AG09319 (cell line): ENCODE measurements around the gene GOLGA6C.
"Not testable (repeated sequence)": the region's sequence is repeated elsewhere in the genome, so short reads cannot be mapped to it uniquely, and the experiment has no call there.

Experiments
- DNase-seq: peaks from one replicate; pipeline ENCODE4 v3.0.0-alpha.2; 2010; ENCODE audit warnings: low read depth; ENCODE audit errors: extremely low read depth
- TF ChIP-seq, protein P1 (sequence below): IDR thresholded peaks from 2 replicates; pipeline ENCODE4 v1.5.1; 2011; ENCODE audit warnings: low read depth, mild to moderate bottlenecking, inconsistent platforms, low read length, moderate library complexity

Gene GOLGA6C

DNA sequence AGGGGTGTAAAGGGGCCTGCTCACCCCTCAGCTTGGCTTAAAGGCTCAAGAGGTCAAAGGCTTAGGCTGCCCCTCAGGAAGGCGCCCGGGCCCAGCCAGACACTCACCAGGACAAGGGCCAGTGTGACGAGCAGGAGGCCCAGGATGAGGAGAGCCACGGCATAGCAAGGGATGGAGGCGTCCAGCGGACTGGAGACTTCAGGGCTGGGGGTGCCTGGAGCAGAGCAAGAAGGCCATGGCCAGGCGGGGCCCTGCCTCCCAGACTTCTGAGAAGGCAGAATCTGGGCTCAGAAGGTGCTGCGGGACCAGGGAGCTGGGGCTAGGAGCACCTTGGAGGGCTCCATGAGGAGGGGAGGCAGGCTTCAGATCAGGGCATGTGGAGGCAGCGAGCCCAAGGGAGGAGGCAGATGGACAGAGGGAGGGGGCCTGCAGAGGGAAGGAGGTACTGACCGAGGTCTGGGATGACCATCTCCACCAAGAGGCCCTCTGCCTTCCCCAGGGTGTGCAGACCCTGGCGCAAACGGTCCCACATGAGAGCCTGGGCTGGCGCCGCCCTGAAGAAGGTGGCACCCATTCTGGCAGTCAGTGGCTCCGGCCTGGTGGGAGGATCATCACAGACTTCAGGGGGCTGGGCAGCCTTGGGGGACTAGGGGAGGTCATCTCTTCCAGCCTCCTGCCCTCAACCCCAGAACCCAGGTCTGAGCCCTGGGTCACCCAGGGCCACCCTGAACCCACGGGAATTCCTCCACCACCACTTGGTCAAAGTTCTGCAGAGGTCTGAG, 32.0 kb upstream of the GOLGA6C start:
- TF ChIP-seq, protein P1, sequence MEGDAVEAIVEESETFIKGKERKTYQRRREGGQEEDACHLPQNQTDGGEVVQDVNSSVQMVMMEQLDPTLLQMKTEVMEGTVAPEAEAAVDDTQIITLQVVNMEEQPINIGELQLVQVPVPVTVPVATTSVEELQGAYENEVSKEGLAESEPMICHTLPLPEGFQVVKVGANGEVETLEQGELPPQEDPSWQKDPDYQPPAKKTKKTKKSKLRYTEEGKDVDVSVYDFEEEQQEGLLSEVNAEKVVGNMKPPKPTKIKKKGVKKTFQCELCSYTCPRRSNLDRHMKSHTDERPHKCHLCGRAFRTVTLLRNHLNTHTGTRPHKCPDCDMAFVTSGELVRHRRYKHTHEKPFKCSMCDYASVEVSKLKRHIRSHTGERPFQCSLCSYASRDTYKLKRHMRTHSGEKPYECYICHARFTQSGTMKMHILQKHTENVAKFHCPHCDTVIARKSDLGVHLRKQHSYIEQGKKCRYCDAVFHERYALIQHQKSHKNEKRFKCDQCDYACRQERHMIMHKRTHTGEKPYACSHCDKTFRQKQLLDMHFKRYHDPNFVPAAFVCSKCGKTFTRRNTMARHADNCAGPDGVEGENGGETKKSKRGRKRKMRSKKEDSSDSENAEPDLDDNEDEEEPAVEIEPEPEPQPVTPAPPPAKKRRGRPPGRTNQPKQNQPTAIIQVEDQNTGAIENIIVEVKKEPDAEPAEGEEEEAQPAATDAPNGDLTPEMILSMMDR = no peak
- DNase-seq = no peak

DNA sequence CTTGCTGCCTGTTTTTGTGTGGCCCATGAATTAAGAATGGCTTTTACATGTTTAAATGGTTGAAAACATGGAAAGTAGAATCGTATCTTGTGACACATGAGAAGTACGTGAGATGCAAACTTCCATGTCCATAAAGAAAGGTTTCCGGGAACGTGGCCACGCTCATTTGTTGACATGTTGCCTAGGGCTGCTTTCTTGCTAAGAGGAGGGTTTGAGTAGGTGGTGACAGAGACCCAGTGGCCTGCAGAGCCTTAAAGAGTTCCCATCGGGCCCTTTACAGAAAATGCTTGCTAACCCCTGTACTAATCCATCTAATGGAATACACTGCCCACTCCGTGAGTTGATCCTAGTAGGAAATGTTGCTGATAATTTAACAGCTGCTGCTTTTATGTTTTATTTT, 31.0 kb upstream of the GOLGA6C start:
- not testable (repeated sequence) for DNase-seq

DNA sequence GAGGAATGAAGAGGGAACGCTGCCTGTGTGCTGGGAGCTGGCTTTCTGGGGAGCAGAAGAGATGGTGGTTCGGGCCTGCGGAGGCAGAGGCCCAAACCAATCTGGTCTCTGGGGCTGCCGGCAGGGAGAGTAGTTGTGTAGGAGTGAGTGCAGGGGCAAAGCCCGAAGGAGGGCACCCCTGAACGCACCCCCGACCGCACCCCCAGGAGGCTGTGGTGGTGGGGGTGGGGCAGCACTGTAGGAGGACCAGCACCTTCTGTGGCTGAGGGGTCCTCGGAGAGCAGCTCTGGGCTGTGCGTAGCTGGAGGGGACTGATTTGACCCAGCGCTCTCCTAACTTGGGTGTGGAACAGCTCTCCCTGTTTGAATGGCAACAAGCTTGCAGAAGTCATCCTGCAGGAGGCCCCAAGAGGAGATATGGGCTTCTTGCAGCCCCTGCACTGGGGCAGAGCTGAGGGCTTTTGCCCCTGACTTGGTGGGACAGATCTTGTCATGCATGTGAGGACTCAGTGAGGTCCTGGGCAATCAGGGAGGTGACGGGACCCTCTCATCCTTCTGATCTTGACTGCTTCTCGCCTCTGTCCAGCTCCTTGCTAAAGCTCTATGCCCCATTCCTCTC, 30.4 kb upstream of the GOLGA6C start:
- TF ChIP-seq, protein P1 = no peak
- no peak for DNase-seq

DNA sequence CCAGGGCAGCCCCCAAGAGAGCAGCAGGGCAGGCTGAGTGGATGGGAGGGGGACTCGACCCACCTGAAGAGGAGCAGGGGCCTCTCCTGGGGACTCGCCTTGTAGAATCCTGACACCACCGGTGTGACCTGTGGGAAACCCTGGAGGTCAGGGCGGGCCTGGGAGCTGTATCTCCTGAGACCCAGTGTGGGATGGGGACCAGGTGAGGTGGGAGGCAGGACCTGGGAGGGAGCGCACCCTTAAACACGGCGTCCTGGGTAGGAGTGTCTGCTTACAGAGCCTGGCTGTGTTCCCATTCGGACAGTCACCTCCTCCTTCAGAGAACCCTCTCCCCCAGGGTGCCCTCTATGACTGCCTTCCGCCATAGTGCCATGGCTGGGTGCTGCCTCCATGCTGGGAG, 29.3 kb upstream of the GOLGA6C start:
- TF ChIP-seq, protein P1 = no peak
- DNase-seq = no peak

DNA sequence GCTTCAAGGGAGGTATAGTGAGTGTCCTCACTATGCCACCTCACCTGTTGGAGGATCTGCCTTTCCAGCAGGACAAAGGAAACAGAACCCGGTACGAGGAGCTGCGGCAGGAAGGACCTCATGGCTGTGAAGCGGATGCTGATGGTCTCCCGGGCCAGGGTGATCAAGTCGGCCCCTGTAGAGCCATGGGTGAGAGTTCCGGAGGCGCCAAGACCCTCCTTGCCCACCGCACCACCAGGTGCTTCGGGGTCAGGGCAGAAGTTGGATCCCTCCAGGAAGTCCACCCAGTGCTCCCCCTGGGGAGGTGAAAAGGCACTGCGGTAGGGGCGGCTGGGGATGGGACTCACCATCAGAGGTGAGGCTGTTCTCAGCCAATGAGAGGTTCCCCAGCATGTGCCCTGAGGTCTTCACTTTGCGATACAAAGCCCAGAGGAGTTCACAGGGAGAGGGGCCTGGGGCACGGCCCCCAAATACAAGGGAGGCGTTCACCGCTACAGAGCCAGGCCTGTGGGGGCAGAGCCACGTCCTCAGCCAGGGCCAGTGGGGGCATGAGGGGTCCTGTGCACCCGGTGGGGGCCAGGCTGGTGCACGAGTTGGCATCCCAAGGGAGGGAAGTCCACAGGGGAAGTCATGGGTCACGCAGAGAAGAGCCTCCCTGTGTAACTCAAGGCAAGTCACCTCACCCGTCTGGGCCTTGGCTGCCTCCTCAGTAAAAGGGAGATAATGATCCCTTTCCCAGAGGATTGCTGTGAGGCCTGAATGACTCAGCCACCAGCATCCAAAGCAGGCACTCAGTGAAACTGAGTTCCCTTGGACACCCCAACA, 28.7 kb upstream of the GOLGA6C start:
- TF ChIP-seq, protein P1 = no peak
- no peak for DNase-seq

DNA sequence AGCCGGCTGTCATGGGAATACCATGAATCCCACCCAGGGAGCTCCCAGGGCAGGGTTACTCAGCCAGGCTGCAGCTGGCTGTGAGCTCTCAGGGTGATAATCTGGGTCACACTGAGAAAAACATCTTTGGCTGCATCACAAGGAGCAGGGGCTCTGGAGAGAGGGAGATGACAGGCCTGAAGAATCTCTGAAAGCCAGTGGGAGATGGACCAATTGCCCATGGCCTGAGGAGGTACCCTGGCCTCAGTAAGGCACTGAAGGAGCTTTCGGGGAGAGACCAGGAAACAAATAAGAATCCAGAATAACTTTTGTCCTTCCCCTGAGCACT, 28.2 kb upstream of the GOLGA6C start:
- TF ChIP-seq, protein P1 = no peak
- no peak for DNase-seq

DNA sequence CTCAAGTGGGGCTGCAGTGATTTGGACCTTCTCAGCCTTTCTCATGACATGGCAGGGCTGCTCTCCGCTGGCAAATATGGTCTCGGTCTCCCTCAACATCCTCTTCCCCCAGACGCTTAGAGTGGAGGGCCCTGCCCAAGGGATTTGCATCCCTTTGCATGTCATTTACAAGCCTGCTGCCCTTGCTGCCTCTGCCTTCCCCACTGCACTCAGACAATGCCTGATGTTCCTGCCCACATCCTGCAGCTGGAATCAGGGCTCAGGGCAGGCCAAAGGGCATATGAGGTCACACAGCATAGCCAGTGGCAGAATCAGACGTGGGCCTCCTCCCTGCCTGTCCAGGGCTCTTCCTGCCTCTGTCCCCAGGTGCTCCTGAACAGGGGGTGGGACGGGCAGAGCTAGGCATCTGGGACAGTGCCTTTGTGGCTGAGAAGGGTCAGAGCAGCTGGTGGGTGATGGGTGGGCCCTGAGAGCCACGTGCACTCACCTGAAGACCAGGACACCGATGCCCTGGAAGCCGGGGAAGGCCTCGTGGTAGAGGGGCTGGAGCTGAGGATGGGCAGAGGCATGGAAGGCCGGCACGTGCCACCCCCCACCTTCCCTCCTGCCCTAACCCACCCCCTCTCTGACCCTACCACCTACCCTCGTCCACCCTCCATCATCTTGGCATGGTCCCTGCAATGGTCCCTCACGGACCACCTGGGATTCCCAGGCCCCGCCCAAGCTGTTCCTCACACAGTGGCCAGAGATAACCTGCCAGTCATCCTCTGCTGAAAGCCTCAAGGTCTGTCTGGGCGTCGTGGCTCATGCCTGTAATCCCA, 27.4 kb upstream of the GOLGA6C start:
- DNase-seq = no peak
- TF ChIP-seq, protein P1 = no peak
